ENCODE measurements around the gene REX1BD.

GRCh38 chr19:18576383-18576782 lies 12.2 kb upstream of the REX1BD start:
- no peak for TF ChIP-seq CTCF (conservative IDR thresholded peaks at IDR 0.05)
- no peak for TF ChIP-seq ZFX (IDR thresholded peaks at IDR 0.05)
